HG03460 (cell line): Measurements from ENCODE around the gene VAX1.
"Not testable (repeated sequence)": the region's sequence is repeated elsewhere in the genome, so short reads cannot be mapped to it uniquely, and the experiment has no call there.

Source experiments
- ATAC-seq: cut with Tn5 transposase; IDR thresholded peaks from one replicate; pipeline ENCODE4 v1.9.1; 2021; ENCODE audit not compliant: unreplicated experiment

Gene VAX1

GRCh38 chr10:117084421-117085246 is 53.4 kb downstream of the VAX1 start:
- not testable (repeated sequence) for ATAC-seq
